PC-9 (cell line): ENCODE data around the gene DPYD. TPM values are rescaled to one million over a fixed set of nuclear protein-coding genes. Genes with fewer than 3 reads are reported as not detected.

Source experiments
- BruUV-seq: library from RNA; stranded (reverse); fragments of 400-500 nt; replicated peaks from 2 replicates; lab custom pipeline; 2021; lab: Mats Ljungman, UMichigan
- CTCF ChIA-PET: fragments of 300-600 bp; sonication (Branson Sonifier 250); formaldehyde crosslinking; loops from one replicate; lab custom pipeline; 2022; ENCODE audit warnings: antibody characterized with exemption; lab: Charles Lee
- POLR2A ChIA-PET: fragments of 300-600 bp; sonication (Branson Sonifier 250); formaldehyde crosslinking; loops from one replicate; lab custom pipeline; 2022; ENCODE audit warnings: antibody characterized with exemption; ENCODE audit not compliant: unreplicated experiment; lab: Charles Lee
- DNase-seq, 2 experiments: peaks; one replicate each; pipeline versions ENCODE4 v3.0.0 to v3.0.0-alpha.2; 2015 to 2022; ENCODE audit warnings: mixed read lengths in 1 of 2
- H2AFZ ChIP-seq: fragments of 200-600 bp; sonication (generic); 2 replicates; pipeline ENCODE4 v1.8.1; 2017; ENCODE audit warnings: antibody characterized with exemption
- H3F3A ChIP-seq: fragments of 200-600 bp; sonication (generic); 2 replicates; pipeline ENCODE4 v1.8.1; 2017; ENCODE audit warnings: antibody characterized with exemption, mild to moderate bottlenecking, low read depth; ENCODE audit not compliant: insufficient read depth
- H3K27ac ChIP-seq: fragments of 200-600 bp; sonication (generic); 2 replicates; pipeline ENCODE4 v1.6.1; 2016; ENCODE audit warnings: mixed run types
- H3K27me3 ChIP-seq: fragments of 200-600 bp; sonication (generic); 2 replicates; pipeline ENCODE4 v1.6.1; 2016; ENCODE audit warnings: low read depth, mixed run types; ENCODE audit not compliant: insufficient read depth
- H3K36me3 ChIP-seq: fragments of 200-600 bp; sonication (generic); 2 replicates; pipeline ENCODE4 v1.6.1; 2016; ENCODE audit warnings: low read depth, mixed run types
- H3K4me1 ChIP-seq: fragments of 200-600 bp; sonication (generic); replicated peaks from 2 replicates; pipeline ENCODE4 v1.6.1; 2016; ENCODE audit warnings: mixed run types; ENCODE audit not compliant: insufficient read depth
- H3K4me2 ChIP-seq: fragments of 200-600 bp; sonication (generic); 2 replicates; pipeline ENCODE4 v1.6.1; 2017; ENCODE audit warnings: mixed run types
- H3K4me3 ChIP-seq: fragments of 200-600 bp; sonication (generic); 2 replicates; pipeline ENCODE4 v1.6.1; 2016; ENCODE audit warnings: mixed run types
- H3K79me2 ChIP-seq: fragments of 200-600 bp; sonication (generic); 2 replicates; pipeline ENCODE4 v1.6.1; 2017; ENCODE audit warnings: low read depth, mixed run types
- H3K9me2 ChIP-seq: fragments of 200-600 bp; sonication (generic); 2 replicates; pipeline ENCODE4 v1.8.1; 2017; ENCODE audit warnings: mild to moderate bottlenecking; ENCODE audit not compliant: insufficient read depth
- H3K9me3 ChIP-seq: fragments of 200-600 bp; sonication (generic); 2 replicates; pipeline ENCODE4 v1.8.1; 2016; ENCODE audit warnings: low read depth; ENCODE audit not compliant: insufficient read depth
- H4K20me1 ChIP-seq: fragments of 200-600 bp; sonication (generic); 2 replicates; pipeline ENCODE4 v1.8.1; 2017; ENCODE audit not compliant: insufficient read depth
- EZH2 ChIP-seq: fragments of 200-600 bp; sonication (generic); IDR thresholded peaks from 2 replicates; pipeline ENCODE4 v1.8.0; 2017; ENCODE audit warnings: antibody characterized with exemption, low read depth
- intact Hi-C: fragments of 100-400 bp; cut with micrococcal nuclease; formaldehyde crosslinking; loops from one replicate; pipeline ENCODE4 v1.10.0; 2022; ENCODE audit not compliant: unreplicated experiment
- total RNA-seq: library from RNA; stranded (reverse); gene quantifications from 2 replicates; pipeline ENCODE4 v1.2.3, GENCODE V29; 2021
- TF ChIP-seq, protein P1 (sequence below): fragments of 200-600 bp; sonication (generic); conservative IDR thresholded peaks from 2 replicates; pipeline ENCODE4 v1.6.1; 2017; ENCODE audit warnings: mixed run types, antibody characterized with exemption, mild to moderate bottlenecking, moderate library complexity

The DPYD gene
- total RNA-seq, 1 experiment from 2014 or later: 24.1 TPM

DNA sequence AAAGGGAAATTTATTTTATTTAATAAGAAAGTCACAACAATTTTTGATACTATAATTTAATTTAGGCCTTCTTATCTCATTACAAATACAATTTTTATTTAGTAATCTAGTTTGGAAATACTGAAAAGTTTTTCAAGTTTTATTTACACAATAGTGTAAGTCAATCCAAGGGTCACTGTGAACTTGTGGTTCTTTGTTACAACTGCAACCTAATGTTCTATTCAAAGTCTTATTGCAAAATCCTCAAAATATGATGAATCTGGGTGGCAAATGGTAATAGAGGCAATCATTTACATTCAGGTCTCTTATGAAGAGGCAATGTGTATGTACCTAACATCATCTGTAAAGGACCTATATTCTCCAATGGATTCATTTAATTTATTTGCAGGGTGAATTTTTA lies 421.2 kb downstream of the DPYD start:
- TF ChIP-seq, protein P1, sequence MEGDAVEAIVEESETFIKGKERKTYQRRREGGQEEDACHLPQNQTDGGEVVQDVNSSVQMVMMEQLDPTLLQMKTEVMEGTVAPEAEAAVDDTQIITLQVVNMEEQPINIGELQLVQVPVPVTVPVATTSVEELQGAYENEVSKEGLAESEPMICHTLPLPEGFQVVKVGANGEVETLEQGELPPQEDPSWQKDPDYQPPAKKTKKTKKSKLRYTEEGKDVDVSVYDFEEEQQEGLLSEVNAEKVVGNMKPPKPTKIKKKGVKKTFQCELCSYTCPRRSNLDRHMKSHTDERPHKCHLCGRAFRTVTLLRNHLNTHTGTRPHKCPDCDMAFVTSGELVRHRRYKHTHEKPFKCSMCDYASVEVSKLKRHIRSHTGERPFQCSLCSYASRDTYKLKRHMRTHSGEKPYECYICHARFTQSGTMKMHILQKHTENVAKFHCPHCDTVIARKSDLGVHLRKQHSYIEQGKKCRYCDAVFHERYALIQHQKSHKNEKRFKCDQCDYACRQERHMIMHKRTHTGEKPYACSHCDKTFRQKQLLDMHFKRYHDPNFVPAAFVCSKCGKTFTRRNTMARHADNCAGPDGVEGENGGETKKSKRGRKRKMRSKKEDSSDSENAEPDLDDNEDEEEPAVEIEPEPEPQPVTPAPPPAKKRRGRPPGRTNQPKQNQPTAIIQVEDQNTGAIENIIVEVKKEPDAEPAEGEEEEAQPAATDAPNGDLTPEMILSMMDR: no peak
- TF ChIP-seq EZH2: no peak
- Histone ChIP-seq H3K27me3 (no peaks in the 10 kb centered on the region), H3K79me2 (no peaks in the 10 kb centered on the region), H3K27ac (no peak overlapping the region), H3K4me3 (no peak overlapping the region), H2AFZ (no peak overlapping the region), H3K36me3 (no peaks in the 10 kb centered on the region), H4K20me1 (no peaks in the 10 kb centered on the region), H3K9me3 (no peaks in the 10 kb centered on the region), H3K4me2 (no peak overlapping the region), H3K9me2 (peaks cover 8% of the 10 kb centered on the region; the same call in 1 of the 2 replicates), H3K4me1 (no peaks in the 10 kb centered on the region), H3F3A (no peaks in the 10 kb centered on the region)
- intact Hi-C loops: no loop called here
- POLR2A ChIA-PET: no interaction called here
- BruUV-seq: no TSS peak
- CTCF ChIA-PET: interaction anchor here (0.6 kb wide), 1 partner anchor 1267 kb away, joined by 3 read pairs; no protein-coding TSS in a partner anchor
- DNase-seq: no peak

DNA sequence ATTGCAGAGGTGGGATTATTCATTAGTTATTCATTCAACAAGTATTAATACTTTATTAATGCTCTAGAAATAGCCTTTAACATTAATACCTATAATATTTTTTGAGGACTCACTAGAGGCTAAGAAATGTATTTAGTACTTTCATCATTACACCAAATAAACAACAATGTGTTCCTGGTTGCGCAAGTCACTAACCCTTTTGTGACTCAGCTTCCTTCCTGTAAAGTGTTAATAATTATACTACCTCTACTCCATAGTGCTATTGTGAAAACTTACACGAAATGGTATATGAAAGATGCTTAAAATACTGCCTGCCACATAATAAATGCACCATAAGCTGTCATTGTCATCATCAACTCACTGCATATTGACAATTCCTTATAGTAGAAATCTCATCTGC lies 431.0 kb downstream of the DPYD start:
- intact Hi-C loops: no loop called here
- H3K79me2 ChIP-seq: no peaks in the 10 kb centered on the region
- POLR2A ChIA-PET: no interaction called here
- H3F3A ChIP-seq: no peaks in the 10 kb centered on the region
- 0 out of 2 replicates have a peak, but pooled peaks cover 4% of the 10 kb centered on the region for H3K4me1 ChIP-seq
- peaks cover 7% of the 10 kb centered on the region; the same call in 1 of the 2 replicates for H3K9me2 ChIP-seq
- peak in 1 of 2 experiments; percentile 50 for DNase-seq
- no peak overlapping the region for H3K4me2 ChIP-seq
- H4K20me1 ChIP-seq: no peaks in the 10 kb centered on the region
- no peaks in the 10 kb centered on the region for H3K36me3 ChIP-seq
- CTCF ChIA-PET: no interaction called here
- no peak overlapping the region for H3K27ac ChIP-seq
- H3K4me3 ChIP-seq: no peak overlapping the region
- no peaks in the 10 kb centered on the region for H3K27me3 ChIP-seq
- TF ChIP-seq, protein P1: no peak
- H2AFZ ChIP-seq: no peak overlapping the region
- no TSS peak for BruUV-seq
- no peaks in the 10 kb centered on the region; the same call in 1 of the 2 replicates for H3K9me3 ChIP-seq

DNA sequence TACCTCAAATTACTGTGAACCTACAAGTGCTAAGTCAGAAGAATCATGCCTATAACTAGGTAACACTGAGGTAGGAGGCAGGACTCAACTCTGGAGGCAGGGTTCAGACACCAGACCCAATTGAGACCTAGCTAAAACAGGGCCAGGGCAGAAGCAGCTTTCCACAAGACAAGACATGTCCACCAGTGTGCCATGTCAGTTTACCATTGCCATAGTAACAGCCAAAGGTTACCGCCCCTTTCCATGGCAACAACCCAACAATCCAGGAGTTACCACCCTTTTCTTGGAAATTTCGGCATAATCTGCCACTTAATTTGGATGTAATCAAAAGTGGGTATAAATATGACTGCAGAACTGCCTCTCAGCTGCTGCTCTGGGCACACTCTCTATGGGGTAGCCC lies 432.3 kb downstream of the DPYD start:
- Histone ChIP-seq H3K4me1 (0 out of 2 replicates have a peak, but pooled peaks cover 4% of the 10 kb centered on the region), H3K9me3 (no peaks in the 10 kb centered on the region; the same call in 1 of the 2 replicates), H3K4me3 (no peak overlapping the region), H2AFZ (no peak overlapping the region), H3K4me2 (no peak overlapping the region), H3K9me2 (peaks cover 7% of the 10 kb centered on the region; the same call in 1 of the 2 replicates), H3K27me3 (no peaks in the 10 kb centered on the region), H3K36me3 (no peaks in the 10 kb centered on the region), H4K20me1 (no peaks in the 10 kb centered on the region), H3F3A (no peaks in the 10 kb centered on the region), H3K79me2 (no peaks in the 10 kb centered on the region), H3K27ac (no peak overlapping the region)
- BruUV-seq: no TSS peak
- intact Hi-C loops: no loop called here
- POLR2A ChIA-PET: no interaction called here
- no peak for DNase-seq
- no peak for TF ChIP-seq EZH2
- TF ChIP-seq, protein P1: no peak
- CTCF ChIA-PET: no interaction called here
